Ovary (tissue), 3 donors: ENCODE data around the gene TUB.

Experiments used
- CTCF ChIP-seq, 3 donors: fragments of 450-650 bp in 2 of 3; fragments of 200-600 bp in 1 of 3; IDR thresholded peaks; one replicate each; pipeline versions ENCODE4 v1.5.1 to v1.8.0; 2016 to 2022; ENCODE audit warnings: antibody characterized with exemption in 3 of 3, mild to moderate bottlenecking in 1 of 3
- EP300 ChIP-seq: sonication (generic); formaldehyde crosslinking; IDR thresholded peaks from one replicate; pipeline ENCODE4 v1.6.1; 2017; ENCODE audit warnings: antibody characterized with exemption
- POLR2A ChIP-seq: fragments of 450-650 bp; IDR thresholded peaks from one replicate; pipeline ENCODE4 v1.6.1; 2017; ENCODE audit warnings: antibody characterized with exemption, mild to moderate bottlenecking, moderate library complexity
- donor health status: DM: no; HTN: no; CAD: no.

- TF ChIP-seq CTCF (IDR thresholded peaks at IDR 0.05) (no peak), POLR2A (no peak), EP300 (no peak)
Measured at GRCh38 chr11:8045839-8046238, 35.2 kb upstream of the TUB start.
